ENCODE data around the gene LAD1.

- TF ChIP-seq POLR2A (IDR thresholded peaks at IDR 0.05) (no peak), EP300 (IDR thresholded peaks at IDR 0.05) (no peak), POLR2AphosphoS5 (IDR thresholded peaks at IDR 0.05) (no peak)
- TF ChIP-seq, protein P1, sequence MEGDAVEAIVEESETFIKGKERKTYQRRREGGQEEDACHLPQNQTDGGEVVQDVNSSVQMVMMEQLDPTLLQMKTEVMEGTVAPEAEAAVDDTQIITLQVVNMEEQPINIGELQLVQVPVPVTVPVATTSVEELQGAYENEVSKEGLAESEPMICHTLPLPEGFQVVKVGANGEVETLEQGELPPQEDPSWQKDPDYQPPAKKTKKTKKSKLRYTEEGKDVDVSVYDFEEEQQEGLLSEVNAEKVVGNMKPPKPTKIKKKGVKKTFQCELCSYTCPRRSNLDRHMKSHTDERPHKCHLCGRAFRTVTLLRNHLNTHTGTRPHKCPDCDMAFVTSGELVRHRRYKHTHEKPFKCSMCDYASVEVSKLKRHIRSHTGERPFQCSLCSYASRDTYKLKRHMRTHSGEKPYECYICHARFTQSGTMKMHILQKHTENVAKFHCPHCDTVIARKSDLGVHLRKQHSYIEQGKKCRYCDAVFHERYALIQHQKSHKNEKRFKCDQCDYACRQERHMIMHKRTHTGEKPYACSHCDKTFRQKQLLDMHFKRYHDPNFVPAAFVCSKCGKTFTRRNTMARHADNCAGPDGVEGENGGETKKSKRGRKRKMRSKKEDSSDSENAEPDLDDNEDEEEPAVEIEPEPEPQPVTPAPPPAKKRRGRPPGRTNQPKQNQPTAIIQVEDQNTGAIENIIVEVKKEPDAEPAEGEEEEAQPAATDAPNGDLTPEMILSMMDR (IDR thresholded peaks at IDR 0.05), result no peak
These were observed 67.1 kb downstream of the LAD1 start for GRCh38 chr1:201332021-201332420.

All from suprapubic skin (tissue), 4 donors.